GM12875 (cell line): ENCODE data around the gene ZNF331.
A peak's percentile ranks its signal among the peaks of the same experiment; 100 is the strongest.

ENCODE experiments used
- H3K4me3 ChIP-seq: one replicate; pipeline ENCODE4 v1.5.1; 2011; ENCODE audit warnings: low read depth, low read length, control low read depth
- CTCF ChIP-seq: IDR thresholded peaks from 2 replicates; pipeline ENCODE4 v1.5.1; 2011; ENCODE audit warnings: low read depth, mild to moderate bottlenecking, control low read depth, inconsistent platforms, low read length, moderate library complexity, borderline replicate concordance; ENCODE audit not compliant: insufficient read depth

ZNF331 gene

GRCh38 chr19:53553865-53554791 lies 16.2 kb downstream of the ZNF331 start:
- peak overlapping the region; percentile 66 for H3K4me3 ChIP-seq
- TF ChIP-seq CTCF: no peak

- H3K4me3 ChIP-seq: peak overlapping the region; percentile 66
- TF ChIP-seq CTCF: no peak
Measured at GRCh38 chr19:53554804-53555203, 16.9 kb downstream of the ZNF331 start.

GRCh38 chr19:53555352-53555751 lies 17.4 kb downstream of the ZNF331 start:
- no peak for TF ChIP-seq CTCF
- no peak overlapping the region for H3K4me3 ChIP-seq

GRCh38 chr19:53571339-53571738 lies 33.4 kb downstream of the ZNF331 start:
- H3K4me3 ChIP-seq: no peak overlapping the region
- no peak for TF ChIP-seq CTCF

GRCh38 chr19:53576941-53577653 lies 39.2 kb downstream of the ZNF331 start:
- no peak overlapping the region for H3K4me3 ChIP-seq
- no peak for TF ChIP-seq CTCF

- H3K4me3 ChIP-seq: no peak overlapping the region
- no peak for TF ChIP-seq CTCF
Measured at GRCh38 chr19:53577968-53578367, 40.0 kb downstream of the ZNF331 start.
